HG03095 (cell line): ENCODE results near the gene SHANK1.

Experiments
- ATAC-seq: cut with Tn5 transposase; IDR thresholded peaks from one replicate; pipeline ENCODE4 v1.9.1; 2021; ENCODE audit warnings: moderate library complexity; ENCODE audit not compliant: unreplicated experiment

The SHANK1 gene

DNA sequence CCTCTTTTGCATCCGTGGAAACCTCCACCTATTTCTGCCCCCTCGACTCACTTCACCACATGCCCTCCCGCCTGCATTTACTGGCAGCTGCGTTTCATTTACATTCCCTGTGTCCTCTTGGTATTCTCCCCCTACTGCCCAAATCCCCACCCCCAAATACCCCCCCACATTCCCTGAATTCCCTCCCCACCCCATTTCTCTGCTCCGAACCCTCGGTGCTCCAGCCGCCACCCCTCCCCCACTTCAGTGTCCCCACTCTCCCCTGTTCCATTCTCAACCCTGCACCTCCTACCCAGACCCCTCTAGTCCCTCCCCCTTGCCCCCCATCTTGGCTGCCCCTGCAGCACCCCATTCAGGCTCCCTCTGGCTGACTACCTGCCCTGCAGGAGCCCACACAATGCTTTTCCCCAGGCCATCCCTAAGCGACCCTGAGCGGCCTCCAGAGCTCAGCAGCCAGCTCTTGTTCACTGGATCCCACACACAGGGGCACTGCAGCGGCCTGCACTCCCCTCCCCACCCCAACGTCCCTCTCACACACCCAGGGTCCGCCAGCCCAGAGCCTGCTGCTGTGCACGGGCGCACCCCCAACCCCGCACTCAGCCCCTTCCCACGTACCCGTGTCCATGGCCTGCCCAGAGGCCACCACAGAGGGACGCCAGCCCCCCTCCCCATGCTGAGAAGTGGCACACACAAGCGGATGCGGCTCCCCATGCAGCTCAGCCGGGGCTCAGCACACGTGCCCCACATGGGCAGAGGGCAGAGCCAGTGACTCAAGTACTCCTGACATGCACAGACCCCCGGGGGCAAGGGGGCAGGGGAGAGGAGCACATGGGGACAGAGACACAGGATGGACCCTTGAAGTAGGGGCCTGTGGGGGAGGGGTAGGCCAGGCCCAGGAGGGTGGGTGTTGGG, 26.3 kb downstream of the SHANK1 start:
- no peak for ATAC-seq

DNA sequence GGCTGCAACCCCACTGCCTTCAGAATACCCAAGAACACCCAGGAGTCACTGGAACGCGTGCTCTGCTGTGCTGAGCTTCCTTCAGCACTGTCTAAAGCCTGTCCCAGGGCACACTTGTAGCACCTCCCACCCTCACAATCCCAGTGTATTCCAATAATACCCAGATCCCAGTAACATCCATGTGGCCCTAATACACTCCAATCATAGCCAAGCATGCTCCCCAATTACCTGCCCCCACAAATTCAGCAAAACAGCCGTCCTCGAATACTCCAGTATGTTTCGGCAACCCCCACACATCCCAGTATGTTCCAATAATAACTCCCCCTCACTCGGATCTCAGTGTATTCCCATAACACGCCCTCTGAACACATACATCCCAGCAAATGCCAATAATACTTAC, 29.2 kb downstream of the SHANK1 start:
- no peak for ATAC-seq

DNA sequence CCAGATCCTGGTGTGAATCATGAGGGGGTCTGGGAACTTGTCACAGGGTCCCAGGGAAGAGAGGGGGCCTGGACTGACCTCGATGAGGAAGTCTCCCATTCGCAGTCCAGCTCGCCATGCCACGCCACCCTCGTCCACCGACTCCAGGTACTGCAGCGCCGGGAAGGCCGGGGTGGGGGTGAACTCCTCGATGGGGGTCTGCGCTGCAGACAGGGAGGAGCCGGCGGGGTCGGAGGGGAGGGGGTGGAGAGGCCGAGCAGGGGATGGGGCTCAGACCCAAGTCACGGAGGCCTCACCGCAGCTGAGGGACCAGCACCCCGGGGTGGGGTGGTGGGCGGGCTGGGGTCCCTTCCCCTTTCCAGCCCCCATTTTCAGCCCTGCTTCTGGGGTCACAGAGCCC, 30.8 kb downstream of the SHANK1 start:
- no peak for ATAC-seq

DNA sequence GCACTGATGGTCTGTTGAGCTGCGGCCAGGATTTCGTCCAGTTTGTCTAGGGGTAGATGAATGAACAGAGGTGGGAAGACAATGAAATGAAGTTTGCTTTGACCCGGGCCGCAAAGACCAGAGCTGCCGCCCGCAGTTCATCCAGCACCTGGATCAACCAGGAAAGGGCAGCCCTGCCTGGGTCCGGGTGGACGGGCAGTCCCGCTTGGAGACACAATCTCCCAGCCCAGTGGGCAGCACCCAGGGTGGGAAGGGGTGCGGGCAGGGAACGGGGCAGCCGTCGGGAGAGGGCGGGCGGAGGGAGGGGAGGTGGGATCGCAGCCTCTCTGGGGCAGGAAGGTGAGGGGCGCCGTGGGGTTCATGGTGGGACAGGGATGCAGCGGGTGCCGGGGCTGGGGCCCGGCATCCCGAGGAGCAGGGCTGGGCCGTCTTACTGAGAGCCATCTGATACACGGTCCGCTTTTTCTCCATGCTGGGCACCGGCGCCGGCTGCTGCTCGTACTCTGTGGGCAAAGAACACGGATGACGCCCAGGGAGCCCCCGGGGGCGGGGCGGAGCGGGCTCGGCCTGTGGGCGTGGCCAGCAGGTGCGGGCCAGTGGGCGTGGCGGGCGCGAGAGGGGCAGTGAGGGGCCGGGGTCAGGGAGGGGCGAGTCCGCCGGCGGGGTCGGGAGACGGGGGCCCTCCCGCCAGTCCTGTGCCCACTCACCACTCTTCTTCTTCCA, 33.1 kb downstream of the SHANK1 start:
- no peak for ATAC-seq

DNA sequence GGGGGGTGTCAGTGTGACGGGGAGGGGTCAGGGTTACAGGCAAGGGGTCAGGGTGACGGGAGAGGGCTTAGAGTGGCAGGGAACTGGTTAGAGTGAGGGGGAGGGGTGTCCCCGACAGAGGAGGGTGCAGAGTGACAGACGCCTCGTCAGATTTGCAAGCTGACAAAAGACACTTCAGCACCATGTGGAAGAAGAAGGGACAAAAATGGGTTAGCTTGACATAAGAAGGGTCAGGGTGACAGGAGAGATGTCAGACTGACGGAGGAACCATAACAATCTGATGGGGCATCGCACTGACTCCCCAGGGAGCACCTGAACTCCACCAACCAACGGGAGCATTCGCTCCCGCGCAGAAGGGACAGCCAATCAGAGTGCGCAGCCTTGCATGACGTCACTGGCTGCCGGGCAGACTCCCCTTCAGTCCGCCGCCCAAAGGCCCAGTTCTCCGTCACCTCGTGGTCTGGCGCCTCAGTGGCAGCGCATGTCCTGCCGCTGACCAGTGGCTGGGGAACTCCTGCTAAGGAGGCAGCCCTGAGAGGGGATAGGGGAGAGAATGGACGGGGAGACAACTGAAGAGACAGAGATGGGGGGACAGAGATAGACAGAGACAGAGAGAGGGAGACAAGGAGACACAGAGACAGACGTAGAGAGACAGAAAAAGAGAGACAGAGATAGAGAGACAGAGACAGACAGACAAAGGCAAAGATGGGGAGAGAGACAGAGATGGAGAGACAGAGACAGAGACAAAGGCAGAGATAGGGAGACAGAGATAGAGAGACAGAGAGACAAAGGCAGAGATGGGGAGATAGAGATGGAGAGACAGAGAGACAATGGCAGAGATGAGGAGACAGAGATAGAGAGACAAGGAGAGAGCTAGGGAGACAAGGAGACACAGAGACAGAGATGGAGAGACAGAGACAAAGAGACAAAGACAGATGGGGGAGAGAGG, 40.2 kb downstream of the SHANK1 start:
- no peak for ATAC-seq

DNA sequence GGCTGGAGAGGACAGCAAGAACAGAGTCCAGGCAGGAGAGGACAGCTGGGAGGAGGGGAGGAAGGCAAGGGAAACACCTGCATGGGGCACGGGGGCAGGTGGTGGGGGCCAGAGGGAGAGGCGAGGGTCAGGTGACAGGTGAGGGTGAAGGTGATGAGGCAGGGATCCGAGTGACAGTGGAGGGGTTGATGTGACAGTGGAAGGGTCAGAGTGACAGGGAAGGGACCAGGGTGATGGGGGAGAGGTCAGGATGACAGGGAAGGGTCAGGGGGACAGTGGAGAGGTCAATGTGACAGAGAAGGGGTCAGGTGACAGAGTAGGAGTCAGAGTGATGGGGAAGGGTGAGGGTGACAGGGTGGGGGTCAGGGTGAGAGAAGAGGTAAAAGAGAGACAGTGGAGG, 41.3 kb downstream of the SHANK1 start:
- ATAC-seq = no peak

DNA sequence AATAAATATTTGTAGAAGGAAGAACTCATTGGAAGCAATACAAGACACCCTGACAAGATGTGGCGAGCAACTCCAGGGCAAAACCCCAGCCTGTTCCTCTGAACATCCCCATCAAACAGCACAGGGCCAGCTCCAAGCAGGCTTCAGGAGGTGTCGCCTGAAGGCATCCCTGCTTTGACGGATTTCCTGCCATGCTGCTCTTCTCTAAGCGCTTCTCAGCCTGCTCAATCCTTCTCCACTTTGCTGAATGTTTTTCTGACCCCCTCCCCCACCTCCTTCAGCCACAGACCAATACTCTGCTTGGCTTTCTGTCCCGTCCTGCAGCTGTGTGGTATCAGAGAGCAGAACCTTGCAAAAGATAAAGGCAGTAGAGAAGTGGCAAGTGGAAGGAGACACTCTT, 42.0 kb downstream of the SHANK1 start:
- ATAC-seq = no peak

DNA sequence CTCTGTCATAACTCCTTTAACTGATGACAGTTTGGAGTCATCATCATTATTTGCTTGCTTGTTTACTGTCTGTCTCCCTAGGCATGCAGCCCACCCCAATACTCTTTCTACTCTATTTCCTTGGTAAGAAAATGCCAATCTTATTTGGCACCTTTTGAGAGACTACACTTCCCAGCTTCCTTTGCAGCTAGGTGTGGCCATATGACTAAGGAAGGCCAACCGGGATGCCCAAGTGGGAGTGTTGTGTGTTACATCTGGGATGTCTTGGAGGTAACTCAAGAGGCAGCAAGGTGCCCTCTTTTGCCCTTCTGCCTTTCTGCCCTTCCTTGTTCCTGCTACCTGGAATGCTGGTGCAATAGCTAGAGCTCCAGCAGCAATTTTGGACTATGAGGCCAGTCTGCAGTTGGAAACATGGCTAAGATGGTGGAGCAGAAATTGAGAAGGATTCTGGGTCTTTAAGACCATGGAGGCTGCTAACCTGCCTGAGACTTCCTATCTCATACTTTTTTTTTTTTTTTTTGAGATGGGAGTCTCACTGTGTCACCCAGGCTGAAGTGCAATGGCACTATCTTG, 42.9 kb downstream of the SHANK1 start:
- no peak for ATAC-seq

DNA sequence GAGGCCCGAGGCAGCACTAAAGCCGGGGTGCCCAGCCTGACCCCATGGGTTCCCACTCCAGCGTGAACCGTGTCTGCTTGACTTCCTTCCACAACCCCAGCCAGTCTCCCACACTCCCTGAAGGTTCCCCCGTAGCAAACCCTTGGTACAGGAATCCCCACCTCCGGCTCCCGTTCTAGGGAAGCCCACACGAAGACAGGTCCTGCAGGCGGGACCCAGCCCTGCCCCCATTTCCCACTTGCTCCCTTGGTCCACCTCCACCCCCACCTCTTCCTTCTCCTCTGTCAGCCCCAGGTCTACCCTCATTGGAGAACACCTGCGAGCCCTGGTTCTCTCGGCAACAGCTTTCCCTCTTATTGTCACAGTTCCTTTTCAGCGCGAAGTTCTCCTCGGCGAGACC, 46.5 kb downstream of the SHANK1 start:
- ATAC-seq = no peak

DNA sequence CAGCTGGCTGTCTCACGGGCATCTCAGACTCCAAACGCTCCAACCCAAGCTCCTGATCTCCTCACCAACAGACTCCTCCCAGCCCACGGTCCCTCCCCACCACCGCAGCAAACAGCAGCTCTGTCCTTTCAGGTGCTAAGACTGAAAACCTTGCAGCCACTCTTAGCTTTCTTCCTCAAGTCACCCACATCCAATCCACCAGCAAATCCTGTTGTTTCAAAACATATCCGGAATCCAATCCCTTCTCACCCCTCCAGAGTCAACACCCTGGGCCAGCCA, 49.6 kb downstream of the SHANK1 start:
- ATAC-seq = no peak

DNA sequence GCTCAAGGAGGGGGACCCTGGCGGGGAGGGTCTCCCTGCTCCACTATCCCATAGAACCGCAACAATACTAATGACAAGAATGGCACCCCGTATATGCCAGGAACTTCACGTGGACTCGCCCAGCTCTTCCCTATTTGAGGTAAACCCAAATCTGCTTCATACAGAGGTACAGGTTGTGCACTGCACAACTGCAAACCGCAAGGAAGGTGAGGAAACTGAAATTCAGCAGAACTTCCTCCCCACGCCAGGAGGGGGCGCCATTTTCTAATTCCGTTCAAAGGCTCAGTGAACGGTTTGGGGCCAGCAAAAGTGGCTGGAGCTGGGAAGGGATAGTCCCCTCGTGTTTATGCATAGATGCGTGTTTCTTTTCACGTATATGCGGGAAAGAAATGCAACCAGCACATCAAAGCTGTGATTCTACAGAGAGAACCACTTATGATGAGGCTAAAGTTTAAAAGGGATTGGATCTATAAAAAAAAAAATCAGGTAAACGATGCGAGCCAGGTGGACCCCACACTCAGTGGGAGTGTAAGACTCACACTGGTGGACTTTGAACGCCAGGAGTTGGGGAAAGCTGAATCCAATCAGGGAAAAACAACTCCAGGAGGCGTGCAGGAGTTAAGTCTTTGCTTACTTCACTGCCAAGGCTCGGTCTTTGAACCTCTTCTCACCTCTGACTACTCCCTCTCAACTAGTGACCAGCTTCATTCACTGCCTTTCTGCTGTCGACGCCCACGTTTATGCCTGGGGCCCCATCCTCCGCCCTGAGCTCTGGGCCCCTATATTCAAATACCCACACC, 50.1 kb downstream of the SHANK1 start:
- no peak for ATAC-seq

DNA sequence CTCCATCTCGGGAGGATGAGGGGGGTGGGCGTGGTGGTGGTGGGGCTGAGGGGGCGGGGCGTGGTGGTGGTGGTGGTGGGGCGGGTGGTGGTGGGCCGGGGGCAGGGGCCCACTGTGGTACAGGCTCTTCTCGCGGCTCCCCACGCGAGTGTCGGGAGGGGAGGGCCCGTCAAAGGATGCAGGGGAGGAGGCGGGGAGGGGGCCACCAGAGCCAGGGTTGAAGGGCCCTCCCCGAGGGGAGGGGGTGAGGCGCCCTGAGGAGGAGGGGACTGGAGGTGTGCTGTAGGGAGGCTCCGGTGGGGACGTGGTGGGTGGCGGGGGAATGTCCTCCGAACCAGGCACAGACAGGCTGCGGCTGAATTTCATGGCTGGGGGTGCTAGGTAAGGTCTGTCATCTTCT, 50.7 kb downstream of the SHANK1 start:
- ATAC-seq = no peak

DNA sequence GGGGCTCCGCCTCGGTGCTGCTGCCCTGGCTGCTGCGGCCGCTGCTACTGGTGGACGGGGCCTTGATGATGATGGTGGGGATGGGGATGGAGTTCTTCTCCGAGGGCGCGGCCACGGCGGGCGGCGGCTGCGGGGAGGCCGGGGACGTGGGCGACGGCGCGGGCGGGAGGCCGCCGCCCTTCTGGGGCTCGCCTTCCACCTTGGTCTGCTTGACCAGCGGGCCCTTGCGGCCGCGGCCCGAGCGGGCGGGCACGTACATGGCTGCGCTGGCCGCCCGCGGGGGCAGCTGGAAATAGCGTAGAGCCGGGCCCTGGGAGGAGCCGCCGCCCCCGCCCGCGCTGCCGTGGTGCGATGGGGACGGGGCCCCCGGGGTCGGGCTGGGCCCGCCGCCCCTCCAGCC, 51.2 kb downstream of the SHANK1 start:
- no peak for ATAC-seq

DNA sequence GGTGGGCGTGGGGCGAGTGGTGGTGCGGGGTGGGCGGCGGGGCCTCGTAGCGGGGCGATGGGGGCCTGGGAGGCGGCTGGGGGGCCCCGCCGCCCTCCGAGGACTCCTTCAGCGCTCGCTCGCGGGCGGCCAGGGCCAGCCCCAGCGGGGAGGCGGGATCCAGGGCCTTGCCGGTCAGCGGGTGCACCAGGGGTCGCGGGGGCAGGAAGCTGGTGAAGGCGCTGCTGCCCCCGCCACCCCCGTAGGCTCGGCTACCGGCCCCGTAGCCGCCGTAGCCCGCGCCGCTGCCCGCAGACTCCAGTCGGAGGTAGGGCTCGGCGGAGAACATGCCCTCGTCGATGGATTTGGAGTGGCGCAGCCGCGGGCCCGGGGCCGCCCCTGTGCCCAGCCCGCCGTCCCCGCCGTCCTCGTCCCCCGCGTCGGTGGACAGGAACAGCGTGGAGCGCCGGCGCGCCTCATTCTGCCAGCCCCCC, 51.8 kb downstream of the SHANK1 start:
- no peak for ATAC-seq

DNA sequence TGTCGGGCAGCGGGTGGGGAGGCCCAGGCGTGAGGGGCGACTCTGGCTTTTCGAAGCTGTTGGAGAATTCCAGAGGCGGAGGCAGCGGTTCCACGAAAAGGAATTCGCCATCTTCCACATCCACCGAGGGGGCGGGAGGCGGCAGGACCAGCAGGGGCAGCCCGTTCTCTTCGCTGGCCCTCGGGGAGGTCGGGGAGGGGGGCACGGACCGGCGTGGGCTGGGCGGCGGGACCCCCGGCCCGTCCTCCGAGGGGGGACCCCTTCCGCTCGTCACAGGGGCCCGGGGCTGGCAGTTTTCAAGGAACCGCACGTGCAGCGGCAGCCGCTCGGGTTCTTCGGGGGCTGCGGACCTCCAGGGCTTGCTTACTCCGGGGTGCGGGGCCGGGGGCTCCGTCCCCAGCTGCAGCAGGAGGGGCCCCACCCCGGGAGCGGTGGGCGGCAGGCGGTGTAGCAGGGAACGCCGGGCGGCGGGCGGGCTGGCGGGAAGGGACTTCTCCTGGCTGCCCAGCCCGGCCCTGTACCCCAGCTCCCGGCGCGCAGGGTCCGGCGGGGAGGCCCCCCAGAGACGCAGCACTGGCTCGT, 52.3 kb downstream of the SHANK1 start:
- ATAC-seq = no peak

DNA sequence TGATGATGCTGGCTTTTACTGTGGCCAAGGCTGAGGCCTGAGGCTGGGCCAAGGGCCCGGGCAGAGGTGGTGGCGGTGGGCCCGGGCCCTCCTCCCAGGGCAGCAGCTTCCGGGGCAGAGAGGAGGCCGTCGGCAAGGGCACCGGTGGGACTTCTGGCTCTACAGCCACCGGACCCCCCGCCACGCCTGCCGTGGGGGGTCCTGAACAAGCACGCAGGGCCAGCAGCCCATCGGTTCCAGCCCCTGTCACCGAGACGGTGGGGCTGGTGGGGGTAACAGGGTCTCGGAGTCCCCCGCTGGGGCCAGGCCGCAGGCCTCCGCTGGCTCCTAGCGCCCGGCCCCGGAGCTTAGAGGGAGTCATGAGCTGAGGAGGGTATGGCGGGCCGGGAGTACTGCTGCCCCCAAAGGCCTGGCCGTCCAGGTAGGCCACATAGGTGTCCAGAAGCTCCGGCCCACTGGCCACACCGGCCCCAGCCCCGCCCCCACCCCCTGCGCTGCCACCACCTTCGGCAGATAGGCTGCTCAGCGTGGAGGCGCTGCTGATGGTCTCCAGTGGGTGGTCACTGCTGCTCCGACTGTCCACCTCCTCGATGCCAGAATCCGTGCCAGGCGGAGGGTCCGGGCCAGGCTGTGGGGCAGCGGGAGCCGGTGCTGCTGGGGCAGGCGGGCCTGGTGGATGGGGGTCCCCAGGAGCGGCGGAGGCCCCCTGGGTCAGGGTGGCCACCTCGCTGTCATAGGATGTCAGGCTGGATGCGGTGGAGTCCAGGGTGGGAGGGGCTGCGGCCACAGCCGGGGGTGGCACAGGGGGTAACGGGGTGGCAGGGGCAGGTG, 53.0 kb downstream of the SHANK1 start:
- no peak for ATAC-seq

DNA sequence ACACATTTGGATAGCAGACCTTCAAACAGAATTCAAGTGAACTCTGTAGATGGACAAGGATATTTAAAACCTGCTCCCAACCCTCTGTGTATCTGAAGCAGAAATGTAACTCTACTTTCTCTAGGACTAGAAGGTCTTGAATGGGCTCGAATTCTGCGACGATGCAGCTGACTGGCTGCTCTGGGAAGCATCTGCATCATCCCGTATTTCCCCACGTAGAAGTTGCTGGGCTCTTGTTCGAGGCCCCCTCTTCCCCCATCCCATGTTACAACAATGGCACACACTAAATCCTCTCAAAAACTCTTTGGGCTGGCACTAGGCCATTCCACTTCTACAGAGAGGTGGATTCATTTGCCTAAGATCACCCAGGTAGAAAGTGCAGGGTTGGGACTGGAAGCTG, 55.4 kb downstream of the SHANK1 start:
- no peak for ATAC-seq

DNA sequence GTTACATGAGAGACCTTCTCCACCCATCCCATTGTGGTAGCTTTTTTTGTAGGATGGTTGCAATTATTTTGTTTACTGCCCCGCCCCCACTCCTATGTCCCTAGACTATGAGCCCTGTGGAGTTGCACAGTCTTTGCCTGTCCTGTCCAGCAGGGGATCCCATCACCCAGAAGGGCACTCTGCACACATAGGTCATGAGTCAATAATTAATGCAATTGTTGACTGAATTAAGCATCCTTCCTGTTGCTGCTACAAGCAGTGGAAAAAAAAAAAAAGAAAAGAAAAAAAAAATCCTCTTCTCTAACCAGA, 56.2 kb downstream of the SHANK1 start:
- no peak for ATAC-seq
